SK-N-SH treated with all-trans-retinoic acid at 6 μM for 48 hours (cell line): ENCODE measurements around the gene NBEA.

Experiments
- ATAC-seq: fragments of 200-7000 bp; cut with Tn5 transposase; 3 replicates; pipeline ENCODE4 v1.9.1; 2020; ENCODE audit warnings: mild to moderate bottlenecking, moderate library complexity
- ARNTL ChIP-seq: fragments of 450-650 bp; formaldehyde crosslinking; IDR thresholded peaks from 2 replicates; pipeline ENCODE4 v1.5.0; 2020; ENCODE audit warnings: low read depth, mild to moderate bottlenecking, moderate library complexity, borderline replicate concordance
- BACH2 ChIP-seq: fragments of 250-450 bp; sonication (Bioruptor Pico); IDR thresholded peaks from 2 replicates; pipeline ENCODE4 v1.9.0; 2021; ENCODE audit warnings: mild to moderate bottlenecking, borderline replicate concordance
- CREB5 ChIP-seq: fragments of 250-450 bp; sonication (Bioruptor Pico); IDR thresholded peaks from 2 replicates; pipeline ENCODE4 v1.5.1; 2020; ENCODE audit warnings: low read depth, mild to moderate bottlenecking, moderate library complexity
- CSDC2 ChIP-seq: fragments of 250-450 bp; sonication (Bioruptor Pico); IDR thresholded peaks from 2 replicates; pipeline ENCODE4 v1.5.0; 2020; ENCODE audit warnings: mild to moderate bottlenecking, moderate library complexity
- CSRNP3 ChIP-seq: fragments of 250-450 bp; sonication (Bioruptor Pico); IDR thresholded peaks from 2 replicates; pipeline ENCODE4 v1.5.1; 2021; ENCODE audit warnings: mild to moderate bottlenecking, moderate library complexity
- ESRRG ChIP-seq: fragments of 250-450 bp; sonication (Bioruptor Pico); IDR thresholded peaks from 2 replicates; pipeline ENCODE4 v1.6.1; 2021; ENCODE audit warnings: mild to moderate bottlenecking
- GLIS3 ChIP-seq: fragments of 250-450 bp; sonication (Bioruptor Pico); IDR thresholded peaks from 2 replicates; pipeline ENCODE4 v1.5.0; 2020; ENCODE audit warnings: mild to moderate bottlenecking, moderate library complexity
- ISL1 ChIP-seq: fragments of 250-450 bp; sonication (Bioruptor Pico); IDR thresholded peaks from 2 replicates; pipeline ENCODE4 v2.1.2; 2022; ENCODE audit warnings: mild to moderate bottlenecking, moderate library complexity
- PATZ1 ChIP-seq: fragments of 250-450 bp; sonication (Bioruptor Pico); IDR thresholded peaks from 2 replicates; pipeline ENCODE4 v1.8.0; 2020; ENCODE audit warnings: mild to moderate bottlenecking, moderate library complexity, borderline replicate concordance
- POU6F1 ChIP-seq: fragments of 250-450 bp; sonication (Bioruptor Pico); IDR thresholded peaks from 2 replicates; pipeline ENCODE4 v1.8.0; 2021; ENCODE audit warnings: low read depth, mild to moderate bottlenecking, moderate library complexity, borderline replicate concordance
- PPARA ChIP-seq: fragments of 250-450 bp; sonication (Bioruptor Pico); IDR thresholded peaks from 2 replicates; pipeline ENCODE4 v1.5.0; 2020; ENCODE audit warnings: mild to moderate bottlenecking, borderline replicate concordance
- RARB ChIP-seq: fragments of 250-450 bp; sonication (Bioruptor Pico); IDR thresholded peaks from 2 replicates; pipeline ENCODE4 v1.8.0; 2021; ENCODE audit warnings: mild to moderate bottlenecking, moderate library complexity
- SNAI2 ChIP-seq: fragments of 250-450 bp; sonication (Bioruptor Pico); IDR thresholded peaks from 2 replicates; pipeline ENCODE4 v1.5.0; 2020; ENCODE audit warnings: mild to moderate bottlenecking, moderate library complexity
- TCF4 ChIP-seq: fragments of 250-450 bp; sonication (Bioruptor Pico); IDR thresholded peaks from 2 replicates; pipeline ENCODE4 v1.8.0; 2021; ENCODE audit warnings: mild to moderate bottlenecking, moderate library complexity, borderline replicate concordance
- TOX ChIP-seq: fragments of 250-450 bp; sonication (Bioruptor Pico); IDR thresholded peaks from 2 replicates; pipeline ENCODE4 v1.8.0; 2021; ENCODE audit warnings: mild to moderate bottlenecking, moderate library complexity, borderline replicate concordance
- TSHZ2 ChIP-seq: fragments of 250-450 bp; sonication (Bioruptor Pico); IDR thresholded peaks from 2 replicates; pipeline ENCODE4 v1.5.0; 2020; ENCODE audit warnings: mild to moderate bottlenecking, moderate library complexity
- ZC3H10 ChIP-seq: fragments of 250-450 bp; sonication (Bioruptor Pico); IDR thresholded peaks from 2 replicates; pipeline ENCODE4 v1.5.1; 2021; ENCODE audit warnings: mild to moderate bottlenecking, moderate library complexity
- ZFP3 ChIP-seq: fragments of 250-450 bp; sonication (Bioruptor Pico); IDR thresholded peaks from 2 replicates; pipeline ENCODE4 v1.5.0; 2020; ENCODE audit warnings: mild to moderate bottlenecking, moderate library complexity
- ZFP30 ChIP-seq: fragments of 450-650 bp; formaldehyde crosslinking; IDR thresholded peaks from 2 replicates; pipeline ENCODE4 v1.5.0; 2022; ENCODE audit warnings: mild to moderate bottlenecking, moderate library complexity
- ZNF565 ChIP-seq: fragments of 450-650 bp; formaldehyde crosslinking; conservative IDR thresholded peaks from 2 replicates; pipeline ENCODE4 v1.5.0; 2020; ENCODE audit warnings: low read depth, mild to moderate bottlenecking, moderate library complexity
- ZNF70 ChIP-seq: fragments of 450-650 bp; formaldehyde crosslinking; IDR thresholded peaks from 2 replicates; pipeline ENCODE4 v1.5.0; 2020; ENCODE audit warnings: mild to moderate bottlenecking, moderate library complexity
- ZNF8 ChIP-seq: fragments of 450-650 bp; formaldehyde crosslinking; IDR thresholded peaks from 2 replicates; pipeline ENCODE4 v1.5.0; 2020; ENCODE audit warnings: mild to moderate bottlenecking, moderate library complexity

Gene NBEA

GRCh38 chr13:35127466-35127865 lies 185.4 kb downstream of the NBEA start:
- ATAC-seq = no peak
- TF ChIP-seq CSDC2 (CRISPR knock-in tag) (no peak), ZNF565 (CRISPR knock-in tag) (no peak), ARNTL (CRISPR knock-in tag) (no peak), ZNF70 (no peak), CREB5 (CRISPR knock-in tag) (no peak), BACH2 (CRISPR knock-in tag) (no peak), TCF4 (no peak), TOX (no peak), ISL1 (no peak), PATZ1 (no peak), ZFP3 (no peak)

- ATAC-seq = no peak
- TF ChIP-seq ARNTL (CRISPR knock-in tag) (no peak), POU6F1 (CRISPR knock-in tag) (no peak), ESRRG (no peak), TOX (no peak), PPARA (CRISPR knock-in tag) (no peak), ZNF70 (no peak), CSRNP3 (CRISPR knock-in tag) (no peak), CREB5 (CRISPR knock-in tag) (no peak), SNAI2 (CRISPR knock-in tag) (no peak), PATZ1 (no peak), ZC3H10 (CRISPR knock-in tag) (no peak)
- TF ChIP-seq, all 23 proteins: peak for 0
These were observed 187.4 kb downstream of the NBEA start for GRCh38 chr13:35129500-35129899.

GRCh38 chr13:35131471-35131870 lies 189.4 kb downstream of the NBEA start:
- ATAC-seq = no peak
- TF ChIP-seq TSHZ2 (CRISPR knock-in tag) = no peak
- TF ChIP-seq GLIS3 (CRISPR knock-in tag) = no peak
- no peak for TF ChIP-seq CREB5 (CRISPR knock-in tag)
- no peak for TF ChIP-seq ISL1
- TF ChIP-seq ZFP30 (CRISPR knock-in tag) = no peak
- no peak for TF ChIP-seq ESRRG
- TF ChIP-seq ZNF8 (CRISPR knock-in tag) = no peak
- no peak for TF ChIP-seq ZC3H10 (CRISPR knock-in tag)
- no peak for TF ChIP-seq RARB
- no peak for TF ChIP-seq CSDC2 (CRISPR knock-in tag)
- TF ChIP-seq BACH2 (CRISPR knock-in tag) = no peak
- TF ChIP-seq SNAI2 (CRISPR knock-in tag) = no peak
- TF ChIP-seq TOX = no peak
- no peak for TF ChIP-seq CSRNP3 (CRISPR knock-in tag)
- TF ChIP-seq, all 23 proteins: peak for 0
